ENCODE measurements around the gene COASY.

- TF ChIP-seq POLR2A (IDR thresholded peaks at IDR 0.05) = no peak
- no peak for TF ChIP-seq CTCF (IDR thresholded peaks at IDR 0.05)
These were observed 18.5 kb upstream of the COASY start for GRCh38 chr17:42543190-42544079.
